GM11168 (cell line): ENCODE results near the gene IQGAP2.
"Not testable (repeated sequence)": the region's sequence is repeated elsewhere in the genome, so short reads cannot be mapped to it uniquely, and the experiment has no call there.

Experiments used
- in situ Hi-C: fragments of 300-500 bp; cut with MboI; formaldehyde crosslinking; loops from one replicate; pipeline ENCODE4 v1.12.0; 2022; ENCODE audit warnings: low sequenced_read_pairs; ENCODE audit not compliant: unreplicated experiment

IQGAP2 gene

DNA sequence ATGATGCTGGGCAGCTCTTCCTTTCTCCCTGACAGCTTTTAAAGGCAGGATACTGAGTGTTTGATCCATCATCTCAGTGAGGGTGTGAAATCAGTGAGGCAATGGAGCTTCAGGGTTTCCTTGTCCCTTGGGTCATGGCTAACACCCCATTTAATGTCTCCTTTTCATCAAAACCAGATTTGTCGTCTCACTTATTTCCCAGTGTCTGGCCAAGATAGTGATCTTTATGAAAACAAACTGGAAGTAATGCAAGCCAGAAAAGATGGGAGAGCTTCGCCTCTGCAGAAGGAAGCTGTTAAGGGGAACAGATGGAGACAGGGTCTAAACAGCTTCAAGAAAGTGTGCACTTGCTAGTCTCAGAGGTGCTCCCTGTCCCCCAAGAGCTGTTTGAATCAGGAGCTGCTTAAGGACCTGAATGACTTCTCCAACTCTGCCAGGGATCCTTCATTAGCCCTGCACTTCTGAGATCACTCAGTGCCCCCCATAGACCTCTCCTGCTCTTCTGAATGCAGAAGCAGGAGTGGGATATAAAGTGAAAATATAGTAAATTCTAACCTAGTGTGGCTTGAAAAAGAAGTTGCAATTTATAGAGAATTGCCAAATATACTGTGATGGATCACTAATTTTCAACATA, 124.0 kb downstream of the IQGAP2 start:
- in situ Hi-C loops: no loop called here

DNA sequence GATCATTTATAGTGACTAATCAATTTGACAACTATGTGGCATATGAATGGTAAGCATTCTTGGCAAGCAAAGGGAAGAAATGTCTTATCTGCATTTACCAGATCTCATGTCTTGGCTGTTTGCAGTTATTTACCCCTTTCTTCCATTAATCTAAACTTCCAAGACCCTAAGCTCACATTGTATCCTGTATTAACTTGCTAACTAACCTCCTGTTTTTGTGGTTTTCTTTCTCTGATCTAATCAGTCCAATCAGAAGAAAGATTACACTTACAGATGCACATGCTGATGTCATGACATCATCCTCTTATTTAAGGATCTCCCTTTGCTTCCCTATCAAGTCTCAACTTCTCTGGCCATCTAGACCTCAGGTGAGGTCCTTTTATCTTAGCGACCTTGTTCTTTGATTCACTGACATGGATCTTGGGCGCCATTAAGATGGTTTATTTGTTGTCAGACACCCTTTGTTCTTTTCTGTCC, 124.6 kb downstream of the IQGAP2 start:
- in situ Hi-C loops: no loop called here

GRCh38 chr5:76528547-76529331, 125.7 kb downstream of the IQGAP2 start:
- in situ Hi-C loops: no loop called here

GRCh38 chr5:76529464-76530344, 126.6 kb downstream of the IQGAP2 start:
- in situ Hi-C loops: no loop called here

- in situ Hi-C loops: no loop called here
These were observed 129.0 kb downstream of the IQGAP2 start for GRCh38 chr5:76532052-76532451.

GRCh38 chr5:76532973-76533372, 129.9 kb downstream of the IQGAP2 start:
- in situ Hi-C loops: no loop called here

DNA sequence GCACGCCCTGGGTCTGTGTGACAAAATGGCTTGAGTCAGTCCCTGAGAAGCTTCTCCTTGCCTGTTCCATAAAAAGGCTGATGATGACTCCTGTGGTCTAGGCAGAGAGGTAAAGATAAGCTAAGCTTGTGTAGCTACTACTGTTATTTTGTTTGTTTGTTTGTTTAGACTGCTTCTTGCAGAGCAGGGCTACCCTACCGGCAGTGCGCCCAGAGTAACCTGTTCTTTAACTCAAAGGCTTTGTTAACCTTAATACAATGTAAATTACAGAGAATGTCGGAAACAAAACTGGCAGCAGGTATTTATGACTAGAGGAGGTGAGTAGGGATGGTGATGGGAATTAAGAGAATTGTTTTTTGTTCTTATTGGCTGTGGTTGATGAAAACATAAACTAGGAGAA, 132.5 kb downstream of the IQGAP2 start:
- in situ Hi-C loops: no loop called here

- in situ Hi-C loops: no loop called here
These were observed 134.0 kb downstream of the IQGAP2 start for GRCh38 chr5:76537073-76537543.

DNA sequence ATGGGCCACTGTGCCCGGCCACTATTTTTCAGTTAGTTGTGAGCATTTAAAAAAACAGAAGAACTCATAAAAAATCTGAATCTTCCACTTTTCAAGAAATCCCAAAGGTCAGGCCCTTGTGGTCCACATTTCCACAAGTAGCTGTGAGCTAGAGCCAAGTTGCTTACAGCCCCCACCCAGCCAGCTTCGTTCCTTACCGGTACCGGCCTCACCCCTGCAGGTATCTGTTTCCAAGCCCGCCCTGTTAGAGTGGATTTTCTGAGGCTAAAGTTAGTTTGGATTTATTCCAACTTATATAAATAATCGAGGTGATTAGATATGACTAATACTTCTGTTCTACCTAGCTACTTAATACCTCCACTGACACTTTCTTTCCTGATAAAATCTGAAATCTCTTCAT, 139.2 kb downstream of the IQGAP2 start:
- in situ Hi-C loops: no loop called here

DNA sequence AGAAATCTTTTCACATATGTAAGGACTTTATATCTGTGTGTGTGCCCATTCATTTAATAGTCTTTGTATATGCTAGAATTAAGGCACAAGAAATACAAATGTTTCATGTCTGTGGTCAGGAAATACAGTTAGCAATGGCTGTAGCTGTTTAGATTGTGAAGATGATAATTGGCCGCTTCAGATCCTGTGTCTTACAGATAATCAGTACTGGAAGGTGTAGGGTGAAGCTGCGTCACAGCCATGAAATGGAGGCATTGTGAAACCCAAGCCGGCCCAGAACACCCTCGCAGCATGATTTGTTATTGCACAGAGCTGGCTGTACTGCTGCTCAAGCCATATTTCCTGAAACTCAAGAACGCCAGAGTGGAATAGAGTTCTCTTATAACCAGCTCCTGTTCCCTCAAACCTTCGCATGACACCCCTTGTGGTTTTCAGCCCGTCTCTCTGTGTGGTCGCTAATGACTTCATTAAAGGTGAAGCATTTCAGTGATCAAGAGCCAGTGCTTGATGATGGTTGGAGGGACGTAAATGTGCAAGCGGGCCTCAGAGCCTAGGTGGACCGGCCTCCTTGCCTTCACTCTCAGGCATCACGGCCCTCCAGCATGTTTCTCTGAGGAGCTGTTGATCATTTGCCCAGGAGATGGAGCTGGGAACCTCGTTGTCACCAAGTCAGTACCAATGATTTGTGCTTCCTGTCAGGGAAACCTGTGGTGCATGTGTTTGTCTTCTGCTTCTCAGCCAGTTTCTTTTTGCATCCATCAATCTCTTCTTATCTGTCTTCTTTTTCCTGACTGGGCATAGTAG, 140.0 kb downstream of the IQGAP2 start:
- in situ Hi-C loops: no loop called here

DNA sequence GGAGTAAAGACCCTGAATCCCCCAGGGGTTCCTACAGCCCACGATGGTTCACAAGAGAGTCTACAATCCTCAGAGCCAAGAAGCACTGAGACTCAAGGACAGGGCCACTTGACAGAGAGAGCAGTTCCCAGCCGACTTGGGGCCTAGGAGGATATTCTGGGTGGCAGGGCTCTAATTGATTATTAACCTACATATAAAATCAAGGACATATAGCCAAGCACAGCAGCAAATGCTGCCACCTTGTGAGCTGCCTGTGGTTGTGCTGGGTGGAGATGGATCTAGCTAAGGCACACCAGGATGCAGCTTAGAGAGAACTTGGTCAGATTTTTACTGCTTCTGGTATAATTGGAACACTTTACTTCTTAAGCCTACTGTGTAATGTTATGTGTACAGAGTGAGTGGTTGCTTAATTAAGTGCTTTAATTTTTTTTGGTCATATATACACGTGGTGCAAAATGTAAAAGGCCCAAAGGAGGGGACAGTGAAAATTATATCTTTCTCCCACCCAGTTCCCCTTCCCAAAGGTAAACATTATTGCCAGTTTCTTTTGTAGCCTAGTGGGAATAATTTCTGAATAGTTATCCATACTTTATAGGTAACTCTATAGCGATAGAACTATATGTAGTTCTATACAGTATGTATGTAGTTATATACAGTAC, 141.3 kb downstream of the IQGAP2 start:
- in situ Hi-C loops: no loop called here

DNA sequence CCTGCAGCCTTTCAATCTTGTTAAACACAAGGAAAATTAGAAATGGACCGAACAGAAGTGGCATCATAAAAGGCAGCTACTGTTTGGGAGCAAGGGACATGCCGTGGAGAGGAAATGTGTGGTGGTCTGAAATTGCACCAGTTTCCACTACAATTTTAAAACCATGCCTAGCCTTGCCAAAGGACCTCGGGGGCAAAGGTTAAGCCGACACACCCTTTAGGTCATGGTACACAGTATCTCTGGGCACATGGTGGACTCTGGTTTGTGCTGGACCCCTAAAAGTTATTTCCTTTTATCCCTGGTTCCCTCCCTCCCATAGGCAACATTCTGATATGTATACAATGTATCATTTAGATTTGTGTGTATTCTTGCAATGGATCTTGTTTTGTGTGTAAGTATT, 142.1 kb downstream of the IQGAP2 start:
- in situ Hi-C loops: no loop called here

- in situ Hi-C loops: no loop called here
These were observed 143.5 kb downstream of the IQGAP2 start for GRCh38 chr5:76546497-76547102.

GRCh38 chr5:76547242-76547890, 144.3 kb downstream of the IQGAP2 start:
- in situ Hi-C loops: no loop called here

- in situ Hi-C loops: no loop called here
These were observed 144.9 kb downstream of the IQGAP2 start for GRCh38 chr5:76547891-76548524.

DNA sequence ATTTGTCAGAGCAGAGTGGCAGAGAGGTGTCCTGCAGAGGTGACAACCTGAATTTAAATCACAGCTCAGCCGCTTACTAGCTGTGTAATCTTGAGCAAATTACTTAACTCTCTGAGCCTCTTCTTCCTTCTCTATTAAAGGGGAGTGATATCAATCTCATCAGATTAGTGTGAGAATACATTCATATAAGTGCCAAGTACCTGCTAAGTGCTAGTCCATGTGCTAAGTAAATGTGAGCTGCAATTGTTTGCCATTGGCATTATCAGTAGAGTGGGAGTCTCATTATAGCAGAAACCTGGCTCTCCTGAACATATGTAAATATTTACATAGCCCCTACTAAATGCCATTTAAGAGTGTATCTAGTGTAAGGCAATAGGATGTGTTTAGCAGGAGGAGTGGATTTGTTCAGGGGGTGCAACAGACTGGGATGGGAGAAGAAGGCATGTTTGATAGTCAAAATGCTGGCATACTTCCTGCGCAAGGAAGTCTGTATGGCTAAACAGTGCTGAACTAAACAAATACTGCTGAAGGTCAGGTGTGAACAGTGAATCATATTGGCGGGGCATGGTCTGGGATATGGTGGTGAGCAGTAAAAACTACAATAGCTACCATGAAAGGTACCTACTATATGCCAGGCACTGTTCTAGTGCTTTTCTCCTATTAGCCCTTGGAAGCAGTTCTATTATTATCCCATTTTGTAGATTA, 145.6 kb downstream of the IQGAP2 start:
- in situ Hi-C loops: no loop called here

GRCh38 chr5:76550881-76551280, 147.8 kb downstream of the IQGAP2 start:
- in situ Hi-C loops: not testable (repeated sequence)
